AG10803 (cell line): ENCODE results near the gene TBC1D22A.

ENCODE experiments used
- DNase-seq: peaks from one replicate; pipeline ENCODE4 v3.0.0; 2010; ENCODE audit warnings: low read depth
- H3K4me3 ChIP-seq: 2 replicates; pipeline ENCODE4 v1.5.1; 2011; ENCODE audit warnings: mild to moderate bottlenecking, low read length, control low read depth
- CTCF ChIP-seq: conservative IDR thresholded peaks from 2 replicates; pipeline ENCODE4 v1.5.1; 2011; ENCODE audit warnings: mild to moderate bottlenecking, low read length, control low read depth, inconsistent platforms

Gene TBC1D22A

DNA sequence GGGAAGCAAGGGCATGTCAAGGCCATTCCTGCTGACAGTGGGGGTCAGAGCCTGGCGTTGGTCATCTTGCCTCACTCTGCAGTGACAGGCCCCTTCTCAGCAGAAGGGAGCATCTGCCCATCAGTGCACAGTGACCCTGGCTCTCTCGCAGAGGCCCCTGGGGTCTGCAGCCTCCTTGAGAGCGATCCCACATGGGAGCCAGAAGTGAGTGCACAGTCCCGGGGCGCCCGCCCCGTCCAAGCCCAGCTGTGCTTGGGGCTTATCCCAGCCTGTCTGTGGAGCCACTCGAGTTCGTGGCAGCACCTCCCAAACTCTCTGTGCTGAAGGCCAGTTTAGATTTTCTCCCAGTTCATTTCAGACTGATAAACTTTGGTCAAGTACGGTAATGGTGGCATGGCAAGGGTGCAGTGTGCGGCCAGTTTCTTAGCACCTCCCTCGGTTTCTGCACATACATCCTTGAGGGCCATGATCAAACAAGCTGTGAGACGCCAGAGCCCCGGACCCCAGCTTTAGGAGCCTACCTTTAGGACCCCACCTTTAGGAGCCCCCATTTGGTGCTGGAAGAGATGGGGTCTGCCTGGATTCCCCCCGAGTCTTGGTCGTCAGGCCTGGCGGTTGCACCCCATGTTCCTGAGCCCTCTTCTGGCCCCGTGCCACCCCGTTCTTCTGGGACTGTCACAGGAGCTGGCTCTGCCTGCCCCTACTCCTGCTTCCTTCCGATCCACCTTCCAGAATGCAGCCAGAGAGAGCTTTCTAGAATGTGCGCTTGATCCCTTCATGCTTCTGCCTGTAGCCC is 369.4 kb downstream of the TBC1D22A start:
- no peak overlapping the region for H3K4me3 ChIP-seq
- DNase-seq: no peak
- TF ChIP-seq CTCF: no peak

DNA sequence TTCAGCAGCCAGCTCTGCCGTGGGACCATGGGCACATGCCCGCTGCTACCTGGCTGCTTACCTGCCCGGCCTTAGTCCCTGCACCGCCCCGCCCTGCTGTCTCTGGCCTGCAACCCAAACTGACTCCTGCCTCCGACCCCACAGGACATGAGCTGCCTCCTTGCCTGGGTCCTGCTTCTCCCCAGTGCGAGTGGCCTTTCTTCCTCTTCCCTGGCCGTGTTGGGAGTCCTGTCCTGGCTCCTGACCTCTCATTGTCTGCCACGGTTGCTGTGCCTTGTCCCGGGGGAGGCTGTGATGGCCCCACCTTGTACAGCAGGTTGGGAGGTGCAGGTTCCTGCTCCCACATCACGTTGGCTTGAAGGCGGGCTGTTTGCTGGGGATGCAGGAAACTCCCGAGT is 370.0 kb downstream of the TBC1D22A start:
- no peak for DNase-seq
- no peak for TF ChIP-seq CTCF
- H3K4me3 ChIP-seq: no peak overlapping the region

- H3K4me3 ChIP-seq: no peak overlapping the region
- DNase-seq: peak; percentile 20
- no peak; the same call in 1 of the 2 replicates for TF ChIP-seq CTCF
Observed at GRCh38 chr22:47133061-47133969, 370.9 kb downstream of the TBC1D22A start.

- H3K4me3 ChIP-seq: no peak overlapping the region
- no peak for TF ChIP-seq CTCF
- no peak for DNase-seq
Observed at GRCh38 chr22:47134222-47134621, 371.8 kb downstream of the TBC1D22A start.

- no peak for TF ChIP-seq CTCF
- no peak for DNase-seq
- H3K4me3 ChIP-seq: no peak overlapping the region
Observed at GRCh38 chr22:47135338-47135737, 372.9 kb downstream of the TBC1D22A start.

- TF ChIP-seq CTCF: no peak
- DNase-seq: no peak
- no peak overlapping the region for H3K4me3 ChIP-seq
Observed at GRCh38 chr22:47136050-47136449, 373.6 kb downstream of the TBC1D22A start.
